ENCODE measurements around the gene FNDC10. TPM values are rescaled to one million over a fixed set of nuclear protein-coding genes. Genes with fewer than 3 reads are reported as not detected.

FNDC10 gene
- total RNA-seq, 1 donor from 2014 or later, result 0.60 TPM

DNA sequence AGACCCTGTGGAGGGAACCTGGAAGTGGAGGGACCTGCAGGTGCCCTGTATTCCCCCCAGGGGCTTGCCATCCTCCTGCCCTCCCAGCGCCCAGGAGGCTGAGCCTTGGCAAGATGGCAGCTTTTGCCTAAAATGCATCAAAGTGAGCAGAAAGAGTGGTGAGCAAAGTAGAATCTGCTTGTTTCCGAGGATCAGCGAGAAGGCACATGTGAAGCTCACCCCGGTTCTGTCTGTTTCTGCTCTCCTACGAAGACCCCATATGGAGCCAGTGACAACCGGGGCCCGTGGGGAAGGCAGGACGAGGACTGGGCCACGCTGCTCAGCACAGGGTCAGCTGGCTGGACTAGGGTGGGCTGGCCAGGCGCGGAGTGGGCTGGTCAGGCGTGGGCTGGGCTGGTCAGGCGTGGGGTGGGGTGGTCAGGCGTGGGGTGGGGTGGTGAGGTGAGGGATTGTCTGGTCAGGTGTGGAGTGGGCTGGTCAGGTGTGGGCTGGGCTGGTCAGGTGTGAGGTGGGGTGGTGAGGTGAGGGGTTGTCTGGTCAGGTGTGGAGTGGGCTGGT lies 5.2 kb upstream of the FNDC10 start:
- Mint-ChIP-seq H3K27ac (peak overlapping the region; percentile 24), H3K27me3 (no peaks in the 10 kb centered on the region), H3K9me3 (no peaks in the 10 kb centered on the region), H3K36me3 (ENCODE audit: low read depth) (no peaks in the 10 kb centered on the region), H3K4me3 (no peak overlapping the region), H3K4me1 (peaks cover 30% of the 10 kb centered on the region)
- ChIA-PET POLR2A (interaction anchor here (0.5 kb wide), 1 partner anchor 7 kb away, joined by 3 read pairs; no protein-coding TSS in a partner anchor), CTCF (no interaction called here)
- DNase-seq (no peak), ATAC-seq (ENCODE audit: low read depth) (no peak)
- intact Hi-C loops (cut with micrococcal nuclease), result no loop called here
- TF ChIP-seq, protein P1, sequence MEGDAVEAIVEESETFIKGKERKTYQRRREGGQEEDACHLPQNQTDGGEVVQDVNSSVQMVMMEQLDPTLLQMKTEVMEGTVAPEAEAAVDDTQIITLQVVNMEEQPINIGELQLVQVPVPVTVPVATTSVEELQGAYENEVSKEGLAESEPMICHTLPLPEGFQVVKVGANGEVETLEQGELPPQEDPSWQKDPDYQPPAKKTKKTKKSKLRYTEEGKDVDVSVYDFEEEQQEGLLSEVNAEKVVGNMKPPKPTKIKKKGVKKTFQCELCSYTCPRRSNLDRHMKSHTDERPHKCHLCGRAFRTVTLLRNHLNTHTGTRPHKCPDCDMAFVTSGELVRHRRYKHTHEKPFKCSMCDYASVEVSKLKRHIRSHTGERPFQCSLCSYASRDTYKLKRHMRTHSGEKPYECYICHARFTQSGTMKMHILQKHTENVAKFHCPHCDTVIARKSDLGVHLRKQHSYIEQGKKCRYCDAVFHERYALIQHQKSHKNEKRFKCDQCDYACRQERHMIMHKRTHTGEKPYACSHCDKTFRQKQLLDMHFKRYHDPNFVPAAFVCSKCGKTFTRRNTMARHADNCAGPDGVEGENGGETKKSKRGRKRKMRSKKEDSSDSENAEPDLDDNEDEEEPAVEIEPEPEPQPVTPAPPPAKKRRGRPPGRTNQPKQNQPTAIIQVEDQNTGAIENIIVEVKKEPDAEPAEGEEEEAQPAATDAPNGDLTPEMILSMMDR (IDR thresholded peaks at IDR 0.05), result no peak

DNA sequence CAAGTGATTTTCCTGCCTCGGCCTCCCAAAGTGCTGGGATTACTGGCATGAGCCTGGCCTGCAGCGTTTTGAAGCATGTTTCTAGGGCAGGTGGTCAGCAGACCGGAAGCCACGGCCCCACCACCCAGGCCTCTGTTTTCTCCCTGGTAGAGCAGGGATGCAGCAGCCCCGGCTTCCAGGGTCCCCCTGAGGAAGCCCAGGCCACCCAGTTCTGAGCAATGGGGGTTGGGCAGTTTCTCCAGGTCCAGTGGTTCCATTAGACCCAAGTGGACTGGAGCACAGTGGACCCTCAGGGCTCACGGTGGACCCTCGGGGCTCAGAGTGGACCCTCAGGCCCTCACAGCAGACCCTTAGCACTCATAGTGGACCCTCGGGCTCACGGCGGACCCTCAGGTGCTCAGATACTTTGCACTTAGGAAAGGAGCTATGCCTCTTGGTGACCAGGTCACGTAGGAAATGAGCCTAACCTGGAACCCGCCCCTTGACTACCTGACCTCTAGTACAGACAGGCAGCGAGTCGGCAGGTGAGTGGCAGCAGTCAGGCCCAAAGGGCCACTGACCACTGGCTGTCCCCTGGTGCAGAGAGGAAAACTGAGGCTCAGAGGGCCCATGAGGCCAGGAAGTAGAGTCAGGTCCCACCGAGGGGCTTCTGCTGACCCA lies 4.6 kb upstream of the FNDC10 start:
- TF ChIP-seq, protein P1 (IDR thresholded peaks at IDR 0.05), result no peak
- Mint-ChIP-seq H3K27me3 (no peaks in the 10 kb centered on the region), H3K4me3 (no peak overlapping the region), H3K9me3 (no peaks in the 10 kb centered on the region), H3K27ac (no peak overlapping the region), H3K36me3 (ENCODE audit: low read depth) (no peaks in the 10 kb centered on the region), H3K4me1 (peaks cover 30% of the 10 kb centered on the region)
- intact Hi-C loops (cut with micrococcal nuclease), result no loop called here
- DNase-seq (no peak), ATAC-seq (ENCODE audit: low read depth) (no peak)
- CTCF ChIA-PET, result no interaction called here
- POLR2A ChIA-PET, result interaction anchor here (0.5 to 2.3 kb wide), 2 partner anchors 8 to 11 kb away, joined by 3 to 19 read pairs; partner anchors contain the start of gene MIB2

DNA sequence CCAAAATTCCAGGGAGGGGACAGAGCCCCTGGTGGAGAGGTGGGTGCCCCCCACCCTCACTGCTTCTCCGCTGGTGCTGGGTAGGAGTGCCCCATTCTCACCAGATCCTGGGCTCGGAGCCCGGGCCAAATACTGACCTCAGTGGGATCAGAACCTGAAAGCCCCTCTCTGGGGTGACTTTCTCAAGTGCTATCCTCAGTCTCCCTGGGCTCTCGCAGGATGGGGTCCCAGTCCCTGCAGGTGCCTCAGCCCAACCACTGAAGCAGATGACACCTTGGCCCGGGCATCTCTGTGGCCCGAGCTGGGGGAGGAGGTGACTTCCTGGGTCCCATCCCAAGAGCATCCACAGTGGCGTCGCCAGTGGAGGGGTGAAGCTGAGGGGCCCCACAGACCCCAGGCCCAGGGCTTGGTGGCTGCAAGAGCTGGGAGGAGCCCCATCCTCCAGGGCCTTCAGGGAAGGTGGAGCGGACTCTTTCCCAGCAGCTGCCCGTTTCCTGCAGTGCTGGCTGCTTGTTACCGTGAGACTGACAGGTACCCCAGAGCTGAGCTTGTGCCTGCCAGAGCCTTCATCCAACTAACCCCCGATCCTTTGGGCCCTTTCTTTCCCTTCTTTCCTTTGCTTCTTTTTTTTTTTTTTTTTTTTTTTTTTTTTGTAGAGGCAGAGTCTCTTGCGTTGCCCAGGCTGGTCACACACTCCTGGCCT lies 3.9 kb upstream of the FNDC10 start:
- H3K27ac Mint-ChIP-seq, result no peak overlapping the region
- DNase-seq, result no peak
- TF ChIP-seq, protein P1 (IDR thresholded peaks at IDR 0.05), result no peak
- ChIA-PET POLR2A (interaction anchor here (0.8 to 2.3 kb wide), 2 partner anchors 12 to 30 kb away, joined by 3 to 19 read pairs; partner anchors contain the start of gene MIB2), CTCF (no interaction called here)
- H3K9me3 Mint-ChIP-seq, result no peaks in the 10 kb centered on the region
- peaks cover 3% of the 10 kb centered on the region for H3K27me3 Mint-ChIP-seq
- H3K4me3 Mint-ChIP-seq, result no peak overlapping the region
- H3K36me3 Mint-ChIP-seq (ENCODE audit: low read depth), result no peaks in the 10 kb centered on the region
- intact Hi-C loops (cut with micrococcal nuclease), result no loop called here
- H3K4me1 Mint-ChIP-seq, result peaks cover 32% of the 10 kb centered on the region
- no peak for ATAC-seq (ENCODE audit: low read depth)

GRCh38 chr1:1602968-1603506 lies 3.1 kb upstream of the FNDC10 start:
- CTCF ChIA-PET, result interaction anchor here (0.8 kb wide), 1 partner anchor 303 kb away, joined by 3 read pairs; no protein-coding TSS in a partner anchor
- TF ChIP-seq, protein P1 (IDR thresholded peaks at IDR 0.05), result no peak
- no peak for DNase-seq
- Mint-ChIP-seq H3K4me3 (no peak overlapping the region), H3K4me1 (peaks cover 35% of the 10 kb centered on the region), H3K27me3 (peaks cover 6% of the 10 kb centered on the region), H3K36me3 (ENCODE audit: low read depth) (no peaks in the 10 kb centered on the region), H3K9me3 (no peaks in the 10 kb centered on the region), H3K27ac (no peak overlapping the region)
- no peak for ATAC-seq (ENCODE audit: low read depth)
- intact Hi-C loops (cut with micrococcal nuclease), result no loop called here
- POLR2A ChIA-PET, result interaction anchor here (0.8 to 2.3 kb wide), 2 partner anchors 12 to 29 kb away, joined by 3 to 19 read pairs; partner anchors contain the start of gene MIB2
